ENCODE measurements around the gene LAMA2.

The LAMA2 gene

DNA sequence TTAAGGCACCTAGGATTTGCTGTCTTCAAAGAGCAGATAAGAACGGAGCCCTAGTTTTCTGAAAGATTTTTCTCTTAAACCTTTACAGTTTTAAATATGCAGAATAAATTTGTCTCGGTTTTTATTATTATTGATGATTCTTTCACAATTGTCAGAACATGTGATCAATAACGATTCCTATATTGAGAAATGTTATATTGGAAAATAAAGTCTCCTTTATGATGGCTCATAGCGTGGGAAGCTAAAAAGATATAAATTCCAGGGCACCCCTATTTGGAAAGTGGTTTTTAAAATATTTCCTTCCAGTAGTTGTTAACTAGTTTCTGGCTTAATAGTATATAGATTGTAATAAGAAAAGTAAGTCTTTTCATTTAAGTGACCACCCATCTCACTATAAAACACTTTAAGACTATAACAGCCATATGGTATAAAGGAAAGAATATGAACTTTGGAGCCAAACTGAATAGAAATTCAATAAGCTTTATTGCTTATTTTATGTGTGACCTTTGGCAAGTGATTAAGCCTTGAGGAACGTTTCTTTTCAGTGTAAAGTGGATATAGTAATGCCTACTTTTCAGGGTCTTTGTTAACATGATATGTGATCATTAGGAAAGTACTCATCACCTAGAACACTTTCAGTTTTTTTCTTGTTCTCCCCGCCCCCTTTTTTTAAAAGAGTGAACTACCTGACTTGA lies 369.6 kb downstream of the LAMA2 start:
- DNase-seq (ENCODE audit: extremely low read depth in 1 of 2, low read depth in 1 of 2) = no peak

DNA sequence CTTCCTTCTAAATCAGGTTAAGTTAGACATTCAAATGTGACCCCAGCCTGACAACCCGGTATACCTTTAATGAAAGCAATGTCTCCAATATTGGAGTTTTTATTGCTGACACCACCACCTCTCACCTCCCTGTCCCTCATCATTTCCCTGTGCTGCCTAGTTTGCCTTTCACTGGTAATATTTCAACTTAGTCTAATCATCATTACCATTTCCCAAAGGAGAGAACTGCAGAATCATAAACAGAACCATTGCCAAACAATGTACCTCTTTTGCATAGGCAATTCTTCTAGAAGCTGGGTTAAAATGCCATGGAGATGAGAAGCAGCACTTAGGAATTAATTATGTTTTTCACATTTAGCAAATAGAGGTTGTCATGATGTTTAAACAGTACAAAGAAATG lies 370.3 kb downstream of the LAMA2 start:
- DNase-seq (ENCODE audit: extremely low read depth in 1 of 2, low read depth in 1 of 2) = no peak

DNA sequence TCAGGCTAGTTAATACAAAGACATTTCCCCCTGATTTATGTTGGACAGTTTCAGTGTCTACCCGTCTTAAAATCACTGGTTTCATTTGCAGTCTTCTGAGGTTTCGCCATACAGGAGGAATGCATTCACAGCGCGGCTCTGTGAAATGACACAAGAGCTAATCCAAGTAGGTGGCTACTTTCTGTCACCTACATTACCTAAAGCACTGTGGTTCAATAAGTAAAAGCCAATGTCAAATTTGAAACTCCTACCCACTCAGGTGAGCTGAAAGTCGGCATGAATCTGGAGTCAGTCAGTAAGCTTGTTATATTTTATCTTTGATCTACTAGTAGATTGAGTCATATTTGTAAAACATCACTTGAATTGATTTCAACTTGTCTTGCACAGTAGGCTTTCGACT lies 370.8 kb downstream of the LAMA2 start:
- no peak for DNase-seq (ENCODE audit: extremely low read depth in 1 of 2, low read depth in 1 of 2)

DNA sequence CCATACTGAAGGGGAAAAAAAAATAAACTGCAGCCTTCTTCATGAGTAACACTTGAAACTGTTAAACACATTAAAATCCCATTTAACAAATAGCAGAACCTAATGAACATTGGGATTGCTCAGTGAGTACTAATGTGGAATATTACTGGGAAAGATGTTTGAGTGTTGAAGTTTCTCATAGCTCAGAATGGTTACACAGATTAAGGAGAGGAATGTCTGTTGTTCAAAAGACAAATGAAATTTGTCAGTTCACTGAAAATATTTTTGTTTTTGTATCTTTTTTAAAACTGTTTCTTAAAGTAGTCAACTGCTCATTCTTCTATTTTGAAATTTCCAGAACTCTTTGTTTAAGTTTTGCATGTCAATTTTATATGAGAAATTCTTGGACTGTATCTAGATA lies 374.3 kb downstream of the LAMA2 start:
- no peak for DNase-seq (ENCODE audit: extremely low read depth in 1 of 2, low read depth in 1 of 2)

DNA sequence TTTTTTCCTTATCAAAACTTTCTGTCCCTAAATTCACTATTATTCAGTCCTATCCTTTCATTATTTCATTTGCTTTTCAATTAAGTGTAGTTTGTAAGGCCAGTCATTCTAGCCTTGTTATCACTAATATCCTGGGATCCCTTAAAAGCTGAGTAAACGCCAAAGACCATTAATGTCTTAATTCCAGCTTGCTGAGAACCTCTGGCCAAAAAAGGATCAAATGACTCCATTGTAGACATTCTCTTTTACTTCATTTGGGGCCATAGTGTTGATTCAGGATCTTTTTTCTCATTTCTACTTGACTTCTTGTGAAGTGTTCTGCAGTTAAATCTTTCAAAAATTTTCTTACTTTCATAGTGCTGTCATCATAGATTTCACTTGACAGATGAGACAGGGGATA lies 379.7 kb downstream of the LAMA2 start:
- no peak for DNase-seq (ENCODE audit: extremely low read depth in 1 of 2, low read depth in 1 of 2)

DNA sequence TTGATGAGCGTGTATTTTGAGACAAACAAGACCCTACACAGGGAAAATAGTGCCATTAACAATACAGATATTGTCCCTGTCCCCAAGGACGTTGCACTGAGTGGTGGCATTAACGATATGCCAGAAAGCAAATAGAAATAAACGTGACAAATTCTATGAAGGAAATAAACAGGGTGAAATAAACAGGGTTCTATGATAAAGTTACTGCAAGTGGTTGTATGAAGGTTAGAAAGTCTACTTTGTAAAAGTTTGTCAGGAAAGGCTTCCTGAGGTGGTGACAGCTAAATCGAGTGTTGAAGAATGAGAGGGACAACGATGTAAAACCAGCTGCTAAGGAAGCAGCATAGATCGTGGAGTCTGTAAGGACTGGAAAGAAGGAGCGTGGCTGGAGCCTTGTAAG lies 380.2 kb downstream of the LAMA2 start:
- no peak for DNase-seq (ENCODE audit: extremely low read depth in 1 of 2, low read depth in 1 of 2)

DNA sequence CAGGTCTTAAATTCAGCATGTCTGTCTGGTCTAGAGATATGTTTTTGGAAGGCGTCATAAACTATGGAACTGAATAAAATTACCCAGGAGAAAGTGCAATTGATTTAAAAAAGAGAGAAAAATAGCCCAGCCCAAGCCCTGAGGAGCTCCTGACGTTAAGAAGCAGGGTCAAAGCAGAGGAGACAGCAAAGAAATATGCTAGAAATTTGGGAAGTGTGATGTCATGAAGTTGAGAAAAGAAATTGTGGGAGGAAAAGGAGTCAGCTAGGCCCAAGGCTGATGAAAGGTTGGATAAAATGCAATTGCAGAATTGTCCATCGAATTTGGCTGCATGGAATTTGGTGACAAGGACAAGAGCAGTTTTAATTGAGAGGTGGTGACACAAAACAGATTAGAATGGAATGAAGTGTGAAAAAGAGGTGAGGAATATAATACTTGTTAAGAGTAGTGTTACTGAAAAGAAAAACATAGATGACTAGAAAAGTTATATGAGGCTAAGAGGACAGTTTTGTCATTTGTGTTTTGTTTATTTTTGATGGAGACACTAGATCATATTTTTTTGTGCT lies 381.6 kb downstream of the LAMA2 start:
- no peak for DNase-seq (ENCODE audit: extremely low read depth in 1 of 2, low read depth in 1 of 2)

DNA sequence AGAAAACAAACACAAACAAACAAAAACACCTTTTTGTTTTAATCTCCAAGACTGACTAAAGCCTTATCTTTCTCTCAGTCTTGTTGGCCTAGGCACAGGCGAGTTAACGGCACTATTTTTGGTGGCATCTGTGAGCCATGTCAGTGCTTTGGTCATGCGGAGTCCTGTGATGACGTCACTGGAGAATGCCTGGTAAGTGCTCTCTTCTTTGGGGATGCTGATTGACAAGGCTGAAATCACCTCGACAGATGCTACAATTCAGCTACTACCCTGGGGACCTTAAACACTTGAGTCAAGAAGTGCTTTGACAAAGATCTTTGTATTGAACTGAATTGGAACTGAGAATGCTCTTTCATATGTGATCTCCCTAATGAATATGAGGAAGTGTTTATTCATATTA lies 384.1 kb downstream of the LAMA2 start:
- DNase-seq (ENCODE audit: extremely low read depth in 1 of 2, low read depth in 1 of 2) = no peak

DNA sequence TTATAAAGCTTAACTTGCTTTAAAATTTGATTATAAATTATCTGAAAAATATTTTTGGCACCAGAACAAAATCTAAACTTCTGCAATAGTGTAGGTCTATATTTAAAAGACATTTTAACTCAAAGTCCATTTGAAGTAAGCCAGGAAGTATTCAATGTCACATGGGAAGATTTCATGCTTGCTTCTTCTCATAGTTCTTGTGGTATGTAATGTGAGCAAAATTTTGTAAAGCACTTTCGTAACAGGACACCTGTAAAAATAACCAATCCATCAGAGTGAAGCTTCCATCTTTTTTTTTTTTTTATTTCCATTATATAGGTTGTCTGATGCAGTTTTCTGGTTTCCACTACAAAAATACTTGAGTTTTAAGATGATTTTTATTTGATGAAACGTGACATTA lies 386.1 kb downstream of the LAMA2 start:
- no peak for DNase-seq (ENCODE audit: extremely low read depth in 1 of 2, low read depth in 1 of 2)

DNA sequence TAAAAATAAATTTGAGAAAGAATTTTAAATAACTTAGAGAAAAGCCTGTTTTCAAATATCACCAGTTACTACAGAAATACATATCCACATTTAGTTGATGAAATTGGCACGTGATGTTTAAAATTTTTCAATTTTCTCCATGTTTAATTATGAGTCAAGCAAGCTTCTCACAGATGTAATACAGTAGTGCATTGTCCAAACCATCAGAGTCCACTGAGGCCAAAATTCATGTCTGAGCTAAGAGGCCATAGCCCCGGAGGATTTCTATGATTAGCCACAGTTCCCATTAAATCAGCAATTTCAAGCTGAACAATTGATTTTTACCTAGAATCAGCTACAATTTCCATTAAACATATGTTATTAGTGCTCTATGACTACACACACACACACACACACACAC lies 387.0 kb downstream of the LAMA2 start:
- DNase-seq (ENCODE audit: extremely low read depth in 1 of 2, low read depth in 1 of 2) = no peak

DNA sequence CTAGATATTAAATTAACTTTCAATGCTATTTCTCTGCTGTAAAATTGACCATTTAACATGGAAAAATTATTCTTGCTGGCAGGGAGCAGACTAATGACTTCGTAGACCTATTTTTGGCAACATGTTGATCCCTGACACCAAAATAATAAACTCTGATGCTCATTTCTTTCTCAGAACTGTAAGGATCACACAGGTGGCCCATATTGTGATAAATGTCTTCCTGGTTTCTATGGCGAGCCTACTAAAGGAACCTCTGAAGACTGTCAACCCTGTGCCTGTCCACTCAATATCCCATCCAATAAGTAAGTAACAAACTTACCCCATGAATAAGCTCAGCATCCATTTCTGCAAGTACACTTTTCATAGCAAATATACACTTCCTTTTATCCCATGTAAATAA lies 387.5 kb downstream of the LAMA2 start:
- no peak for DNase-seq (ENCODE audit: extremely low read depth in 1 of 2, low read depth in 1 of 2)

DNA sequence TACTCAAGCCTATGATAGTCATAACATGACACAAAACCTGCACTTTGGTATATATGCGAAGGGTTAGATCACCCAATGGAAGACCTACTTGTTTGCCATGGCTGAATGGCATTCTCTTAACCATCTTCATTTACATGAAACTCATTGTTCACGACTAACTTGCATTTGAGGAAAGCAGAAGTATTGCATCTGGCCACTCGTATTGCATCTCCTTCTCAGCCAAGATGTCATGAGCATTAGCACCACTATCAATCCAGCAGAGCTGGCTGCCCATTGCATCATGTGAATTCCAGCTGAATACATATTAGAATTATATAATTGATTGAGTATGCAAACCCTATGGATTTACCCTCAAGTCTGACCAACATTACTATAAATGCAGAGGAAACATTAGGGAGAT lies 390.2 kb downstream of the LAMA2 start:
- DNase-seq (ENCODE audit: extremely low read depth in 1 of 2, low read depth in 1 of 2) = no peak

DNA sequence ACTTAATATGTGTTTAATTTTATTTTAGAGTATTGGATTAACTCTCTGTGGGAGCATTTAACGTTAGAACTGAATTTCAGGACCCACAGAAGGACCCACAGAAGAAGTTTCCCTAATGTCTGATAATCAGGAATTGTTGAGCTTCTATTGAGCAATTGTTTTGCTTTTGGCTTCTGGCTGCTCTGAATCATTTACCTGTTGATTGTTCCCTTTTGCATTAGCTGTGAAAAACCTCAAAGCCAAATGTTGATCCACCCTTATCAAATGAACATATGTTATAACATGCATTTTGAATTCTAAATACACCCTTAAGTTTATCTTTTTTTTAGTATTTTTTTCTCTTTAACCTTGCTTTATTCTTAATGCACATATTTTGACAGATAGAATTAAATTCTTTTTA lies 393.5 kb downstream of the LAMA2 start:
- no peak for DNase-seq (ENCODE audit: extremely low read depth in 1 of 2, low read depth in 1 of 2)

DNA sequence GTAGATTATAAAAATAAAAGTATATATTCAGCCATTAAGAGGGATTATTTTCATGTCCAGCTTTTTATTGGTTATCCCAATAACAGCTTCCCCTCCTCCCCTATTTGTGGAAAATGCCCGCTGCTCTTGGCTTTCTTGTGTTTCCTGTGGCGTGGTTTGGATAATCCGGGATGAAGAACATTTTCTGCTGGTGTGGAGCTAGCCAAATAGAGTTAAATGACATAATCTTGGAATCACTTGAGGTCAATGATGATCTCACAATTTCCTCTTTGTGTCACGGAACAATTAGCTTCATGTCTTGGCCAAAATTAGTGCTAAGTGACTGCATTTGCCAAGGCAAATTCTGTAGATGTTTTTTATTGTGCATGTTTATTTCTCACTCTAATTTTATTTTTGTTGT lies 394.0 kb downstream of the LAMA2 start:
- DNase-seq (ENCODE audit: extremely low read depth in 1 of 2, low read depth in 1 of 2) = no peak

DNA sequence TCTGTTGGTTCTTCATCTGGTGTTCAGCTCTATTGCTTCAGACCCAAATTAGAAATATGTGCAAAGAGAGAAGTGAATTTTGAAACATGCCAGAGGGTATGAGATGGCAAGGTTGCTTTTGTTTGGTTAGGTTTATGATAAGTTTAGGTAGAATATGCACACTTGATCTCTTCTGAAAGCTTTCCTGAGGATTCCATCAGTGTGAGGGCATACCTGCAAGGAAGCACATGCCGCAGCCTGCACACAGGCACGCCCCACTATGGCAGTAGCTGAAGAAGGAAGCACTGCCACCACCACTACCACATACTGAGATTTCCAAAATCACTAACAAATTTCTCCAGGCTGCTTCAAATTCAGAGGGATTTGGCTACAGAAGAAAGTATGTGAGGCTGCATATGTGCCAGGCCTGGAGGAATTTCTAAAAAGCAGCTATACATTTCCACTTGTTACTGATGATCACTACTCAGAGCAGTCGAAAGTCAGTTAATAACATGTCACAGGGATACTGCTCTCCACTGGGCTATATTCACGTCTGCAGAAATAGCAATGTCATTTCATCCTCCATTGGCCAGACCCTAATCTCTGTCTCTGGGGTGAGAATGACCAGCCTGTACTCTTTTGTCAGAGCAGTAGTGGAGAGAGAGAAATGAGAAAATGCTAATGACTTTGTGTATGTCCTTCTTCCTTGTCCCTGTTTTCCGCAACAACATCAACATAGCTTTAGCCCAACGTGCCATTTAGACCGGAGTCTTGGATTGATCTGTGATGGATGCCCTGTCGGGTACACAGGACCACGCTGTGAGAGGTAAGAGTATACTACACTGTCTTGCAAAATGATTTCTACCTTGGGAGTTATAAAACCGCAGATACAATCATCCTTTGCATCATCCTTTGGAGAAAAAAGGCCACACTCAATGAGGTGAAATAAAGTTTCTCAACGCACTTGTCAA lies 396.7 kb downstream of the LAMA2 start:
- no peak for DNase-seq (ENCODE audit: extremely low read depth in 1 of 2, low read depth in 1 of 2)

DNA sequence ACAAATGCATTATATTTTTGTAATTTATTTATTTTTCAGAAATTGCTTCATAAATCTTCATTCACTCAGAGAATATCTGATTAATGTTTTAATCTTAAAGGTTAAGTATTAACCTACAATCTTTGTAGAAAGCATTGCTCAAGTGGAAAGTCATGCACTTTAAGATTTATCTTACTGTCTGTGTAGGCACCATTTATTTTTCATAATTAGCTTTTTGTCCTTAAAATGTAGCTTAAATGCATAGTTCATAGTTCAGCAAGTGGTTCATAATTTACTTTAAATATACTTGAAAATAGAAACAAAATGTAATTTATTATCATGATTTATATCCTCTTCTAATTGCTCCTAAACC lies 397.3 kb downstream of the LAMA2 start:
- no peak for DNase-seq (ENCODE audit: extremely low read depth in 1 of 2, low read depth in 1 of 2)

DNA sequence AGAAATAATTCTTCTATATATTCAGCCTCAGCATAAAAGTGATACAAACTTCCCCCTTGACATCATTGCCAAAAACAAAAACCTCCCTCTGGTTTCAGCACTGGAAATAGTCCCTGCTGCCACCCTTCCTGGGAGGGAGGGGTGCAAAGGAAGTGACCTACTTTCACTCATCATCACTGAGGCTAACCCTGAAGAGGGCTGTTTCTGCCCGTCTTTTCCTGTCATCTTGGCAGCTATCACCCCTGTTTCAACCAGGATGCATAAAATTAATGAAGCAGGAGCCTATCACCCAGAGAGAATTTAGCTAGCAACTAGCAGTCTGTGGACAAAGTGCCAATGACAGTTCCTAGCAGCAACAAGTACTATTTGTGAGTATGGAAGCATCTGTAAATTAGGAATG lies 397.8 kb downstream of the LAMA2 start:
- DNase-seq (ENCODE audit: extremely low read depth in 1 of 2, low read depth in 1 of 2) = peak in 1 of 2 donors; percentile 5

DNA sequence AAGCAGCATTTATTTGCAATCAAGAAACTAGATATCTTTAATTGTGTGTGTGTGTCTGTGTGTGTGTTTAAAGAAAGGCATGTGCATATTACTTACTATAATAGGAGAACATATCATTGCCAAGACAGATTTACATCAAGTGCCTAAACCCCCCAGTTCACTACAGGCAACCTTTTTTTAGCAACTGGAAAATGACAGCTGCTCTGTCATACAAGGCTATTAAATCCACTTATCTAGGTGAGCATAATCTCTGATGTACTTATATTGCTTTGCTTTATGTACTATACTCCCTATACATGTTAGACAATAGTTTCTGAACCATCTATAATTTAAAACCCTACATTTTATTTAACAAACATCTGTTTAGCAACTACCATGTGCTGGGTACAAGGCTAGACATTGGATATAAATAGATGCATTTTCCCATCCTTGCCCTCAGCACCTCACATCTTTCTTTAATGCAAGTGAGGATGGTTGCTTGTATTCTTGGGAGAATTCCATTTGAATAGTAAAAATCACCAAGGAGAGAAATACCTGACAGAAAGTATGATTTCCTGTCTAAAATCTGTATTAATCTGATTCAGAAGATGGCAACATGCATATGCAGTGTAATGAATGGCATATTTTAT lies 398.3 kb downstream of the LAMA2 start:
- DNase-seq (ENCODE audit: extremely low read depth in 1 of 2, low read depth in 1 of 2) = no peak

DNA sequence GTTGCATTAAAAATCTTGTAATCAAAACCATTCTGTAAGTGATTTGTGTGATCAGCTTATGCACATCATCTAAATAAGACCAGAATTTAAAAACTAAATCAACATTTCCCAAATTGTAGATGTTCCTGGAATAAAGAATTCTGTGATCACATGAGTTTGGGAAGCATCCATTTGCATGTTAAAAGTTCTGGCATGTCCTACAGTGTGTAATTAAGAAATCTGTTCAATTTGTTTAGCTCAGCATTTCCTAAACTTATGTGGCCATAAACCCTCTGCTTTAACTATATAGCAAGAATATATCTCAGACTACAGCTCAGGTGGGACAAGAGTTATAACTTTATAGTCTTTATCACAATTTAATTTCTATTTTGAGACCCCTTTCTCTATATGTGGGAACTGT lies 399.1 kb downstream of the LAMA2 start:
- DNase-seq (ENCODE audit: extremely low read depth in 1 of 2, low read depth in 1 of 2) = no peak

DNA sequence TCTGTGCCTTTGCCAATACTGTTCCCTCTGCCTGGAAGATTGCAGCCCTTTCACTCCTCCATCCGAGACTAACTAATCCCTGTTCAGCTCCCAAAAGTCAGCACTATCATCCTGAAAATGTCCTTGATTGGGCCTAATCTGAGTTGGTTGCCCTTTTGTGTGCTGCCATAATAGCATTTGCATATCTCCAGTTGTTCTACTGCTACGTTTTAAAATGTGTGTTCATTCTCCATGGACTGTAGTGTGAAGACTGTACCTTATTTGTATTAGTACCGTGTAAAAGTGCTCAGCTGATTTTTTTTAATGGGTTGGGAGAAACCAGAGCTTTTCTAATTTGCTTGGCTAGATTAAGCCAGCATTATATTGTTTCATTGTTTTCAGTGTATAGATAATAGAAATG lies 401.3 kb downstream of the LAMA2 start:
- no peak for DNase-seq (ENCODE audit: extremely low read depth in 1 of 2, low read depth in 1 of 2)

Measured in activated CD8-positive, alpha-beta memory T cell treated with anti-CD3 and anti-CD28 coated beads for 1 hour (primary cell).